Activated CD4-positive, alpha-beta memory T cell treated with anti-CD3 and anti-CD28 coated beads, Interleukin-2, amount 10 ng/mL, durations not matched to agents 7 days and 5 days (primary cell): ENCODE measurements around the gene POPDC3. TPM values are rescaled to one million over a fixed set of nuclear protein-coding genes. Genes with fewer than 3 reads are reported as not detected.
"Not testable (repeated sequence)": the region's sequence is repeated elsewhere in the genome, so short reads cannot be mapped to it uniquely, and the experiment has no call there.

Experiments
- CTCF ChIA-PET: fragments of 350-600 bp; sonication (Branson Sonifier 250); formaldehyde crosslinking; loops from one replicate; lab custom pipeline; 2021; ENCODE audit warnings: antibody characterized with exemption, inconsistent platforms; lab: Charles Lee
- POLR2A ChIA-PET: fragments of 350-600 bp; sonication (Branson Sonifier 250); formaldehyde crosslinking; loops from one replicate; lab custom pipeline; 2021; ENCODE audit warnings: antibody characterized with exemption; lab: Charles Lee
- DNase-seq: peaks from one replicate; pipeline ENCODE4 v3.0.0-alpha.2; 2020
- H3K27ac Mint-ChIP-seq: one replicate; pipeline ENCODE4 v1.8.0; 2021; ENCODE audit warnings: mild to moderate bottlenecking, mixed read lengths
- H3K27me3 Mint-ChIP-seq: one replicate; pipeline ENCODE4 v1.8.0; 2021; ENCODE audit warnings: mixed read lengths
- H3K36me3 Mint-ChIP-seq: one replicate; pipeline ENCODE4 v1.8.0; 2021; ENCODE audit warnings: low read depth, mixed read lengths
- H3K4me1 Mint-ChIP-seq: one replicate; pipeline ENCODE4 v1.8.0; 2021; ENCODE audit warnings: mixed read lengths
- H3K4me3 Mint-ChIP-seq: one replicate; pipeline ENCODE4 v1.8.0; 2021; ENCODE audit warnings: mild to moderate bottlenecking, mixed read lengths
- H3K9me3 Mint-ChIP-seq: one replicate; pipeline ENCODE4 v1.8.0; 2021; ENCODE audit warnings: mixed read lengths
- total RNA-seq, 2 experiments: library from RNA; stranded (reverse); gene quantifications; one replicate each; pipeline ENCODE4 v1.2.3, GENCODE V29; 2021

The POPDC3 gene, protein sequence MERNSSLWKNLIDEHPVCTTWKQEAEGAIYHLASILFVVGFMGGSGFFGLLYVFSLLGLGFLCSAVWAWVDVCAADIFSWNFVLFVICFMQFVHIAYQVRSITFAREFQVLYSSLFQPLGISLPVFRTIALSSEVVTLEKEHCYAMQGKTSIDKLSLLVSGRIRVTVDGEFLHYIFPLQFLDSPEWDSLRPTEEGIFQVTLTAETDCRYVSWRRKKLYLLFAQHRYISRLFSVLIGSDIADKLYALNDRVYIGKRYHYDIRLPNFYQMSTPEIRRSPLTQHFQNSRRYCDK
- total RNA-seq, result not detected

DNA sequence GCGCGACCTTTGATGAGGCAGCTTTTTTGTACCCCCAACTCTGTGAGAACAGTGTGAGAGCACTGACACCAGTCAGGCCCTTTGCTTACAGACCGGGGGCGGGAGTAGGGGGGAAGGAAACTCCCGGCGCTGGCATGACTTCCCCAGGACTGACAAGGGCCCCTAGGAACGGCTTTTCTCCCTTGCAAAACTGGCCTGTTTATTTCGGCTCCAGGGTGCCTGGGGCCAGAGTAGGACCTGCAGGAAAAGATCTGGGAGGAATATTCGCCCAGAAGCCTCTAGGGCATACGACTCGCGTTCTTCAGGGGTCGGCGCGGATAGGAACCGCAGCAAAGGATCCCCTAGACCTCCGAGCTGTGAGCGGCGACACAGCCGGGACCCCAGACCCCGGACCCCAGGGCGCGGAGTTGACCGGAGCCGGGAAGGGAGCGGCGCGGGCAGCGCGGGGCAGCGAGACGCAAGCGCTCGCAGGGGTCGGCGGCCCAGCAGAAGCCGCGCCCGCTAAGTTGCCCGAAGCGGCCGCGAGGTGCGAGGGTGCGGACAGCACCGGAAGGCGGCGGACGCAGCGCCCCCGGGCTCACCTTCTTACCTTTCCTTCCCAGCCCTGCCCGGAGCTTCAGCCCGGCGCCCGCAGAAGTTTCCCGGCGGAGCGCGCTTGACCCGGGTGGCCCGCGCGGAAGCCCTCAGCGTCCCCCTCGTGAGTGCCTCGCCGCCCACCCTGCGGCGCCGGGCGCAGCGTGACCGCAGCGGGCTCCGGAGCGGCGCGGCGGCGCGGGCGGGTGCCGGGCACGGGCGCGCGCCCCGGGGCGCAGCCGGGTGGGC is at the start of gene POPDC3:
POPDC3 (minus strand) TSS at position 771 of the 822 bp plus-strand sequence. CDS start 18,105 bp downstream, outside the sequence.
- ChIA-PET POLR2A (no interaction called here), CTCF (no interaction called here)
- peak within 1 kb of the TSS; percentile 21 for H3K4me3 Mint-ChIP-seq
- DNase-seq, result no peak
- H3K27me3 Mint-ChIP-seq, result peaks cover 60% of the 10 kb centered on the region
- no peaks in the 10 kb centered on the region for H3K9me3 Mint-ChIP-seq
- H3K4me1 Mint-ChIP-seq, result peaks cover 6% of the 10 kb centered on the region
- H3K27ac Mint-ChIP-seq, result no peak within 1 kb of the TSS
- no peaks in the 10 kb centered on the region for H3K36me3 Mint-ChIP-seq

- no peak for DNase-seq
- ChIA-PET POLR2A (no interaction called here), CTCF (no interaction called here)
- no peak overlapping the region for H3K27ac Mint-ChIP-seq
- no peak overlapping the region for H3K4me3 Mint-ChIP-seq
- H3K27me3 Mint-ChIP-seq, result peaks cover 33% of the 10 kb centered on the region
- H3K9me3 Mint-ChIP-seq, result no peaks in the 10 kb centered on the region
- no peaks in the 10 kb centered on the region for H3K36me3 Mint-ChIP-seq
- peaks cover 4% of the 10 kb centered on the region for H3K4me1 Mint-ChIP-seq
Observed at GRCh38 chr6:105227295-105227767, 47.5 kb upstream of the POPDC3 start.

DNA sequence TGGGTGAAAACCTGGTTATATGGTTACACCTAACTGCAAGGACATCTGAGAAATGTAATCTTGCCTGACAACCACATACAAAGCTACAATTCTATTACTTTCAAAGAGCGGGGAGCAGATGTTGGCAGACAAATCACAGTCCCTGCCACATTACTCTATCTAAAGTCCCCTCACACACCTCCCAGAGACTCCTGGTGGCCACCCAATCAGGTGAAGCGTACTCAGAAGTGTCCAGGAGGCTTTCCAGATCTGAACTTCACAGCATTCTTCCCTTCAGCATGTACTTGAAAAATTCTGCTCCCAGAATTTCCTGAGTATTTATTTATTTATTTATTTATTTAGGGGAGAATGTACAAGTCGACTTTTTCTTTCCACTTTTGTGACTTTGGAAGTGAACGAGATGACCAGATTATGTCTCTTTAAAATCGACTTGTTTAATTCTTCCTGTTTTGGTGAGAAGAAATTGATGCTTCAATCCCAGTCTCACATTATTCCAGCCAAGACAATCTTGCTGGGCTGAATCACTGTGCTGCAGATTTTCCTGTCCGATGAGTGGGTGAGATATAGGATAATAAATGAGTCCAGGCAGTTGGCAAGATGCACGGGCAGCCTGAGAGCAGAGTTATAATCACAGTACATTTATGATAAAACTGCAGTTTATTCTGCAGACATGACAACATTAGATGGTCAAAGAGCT is 46.9 kb upstream of the POPDC3 start:
- no peaks in the 10 kb centered on the region for H3K9me3 Mint-ChIP-seq
- DNase-seq, result no peak
- POLR2A ChIA-PET, result no interaction called here
- H3K4me1 Mint-ChIP-seq, result peaks cover 4% of the 10 kb centered on the region
- H3K27ac Mint-ChIP-seq, result no peak overlapping the region
- peaks cover 32% of the 10 kb centered on the region for H3K27me3 Mint-ChIP-seq
- no peak overlapping the region for H3K4me3 Mint-ChIP-seq
- H3K36me3 Mint-ChIP-seq, result no peaks in the 10 kb centered on the region
- CTCF ChIA-PET, result no interaction called here

GRCh38 chr6:105223242-105223641 is 43.4 kb upstream of the POPDC3 start:
- Mint-ChIP-seq H3K4me1 (no peaks in the 10 kb centered on the region), H3K4me3 (no peak overlapping the region), H3K9me3 (no peaks in the 10 kb centered on the region), H3K27me3 (peaks cover 15% of the 10 kb centered on the region), H3K36me3 (no peaks in the 10 kb centered on the region), H3K27ac (no peak overlapping the region)
- no peak for DNase-seq
- ChIA-PET POLR2A (no interaction called here), CTCF (interaction anchor here (1.4 kb wide), 1 partner anchor 37 kb away, joined by 3 read pairs; no protein-coding TSS in a partner anchor)

GRCh38 chr6:105221219-105221618 is 41.4 kb upstream of the POPDC3 start:
- DNase-seq, H3K36me3 Mint-ChIP-seq, H3K27ac Mint-ChIP-seq, CTCF ChIA-PET, H3K4me3 Mint-ChIP-seq, POLR2A ChIA-PET, H3K4me1 Mint-ChIP-seq, H3K9me3 Mint-ChIP-seq: not testable (repeated sequence)
- peaks cover 20% of the 10 kb centered on the region for H3K27me3 Mint-ChIP-seq

- H3K27ac Mint-ChIP-seq, result no peak overlapping the region
- H3K27me3 Mint-ChIP-seq, result peaks cover 20% of the 10 kb centered on the region
- POLR2A ChIA-PET, result no interaction called here
- H3K9me3 Mint-ChIP-seq, result no peaks in the 10 kb centered on the region
- CTCF ChIA-PET, result no interaction called here
- no peak for DNase-seq
- H3K4me1 Mint-ChIP-seq, result no peaks in the 10 kb centered on the region
- H3K4me3 Mint-ChIP-seq, result no peak overlapping the region
- H3K36me3 Mint-ChIP-seq, result no peaks in the 10 kb centered on the region
Observed at GRCh38 chr6:105220186-105220585, 40.4 kb upstream of the POPDC3 start.

DNA sequence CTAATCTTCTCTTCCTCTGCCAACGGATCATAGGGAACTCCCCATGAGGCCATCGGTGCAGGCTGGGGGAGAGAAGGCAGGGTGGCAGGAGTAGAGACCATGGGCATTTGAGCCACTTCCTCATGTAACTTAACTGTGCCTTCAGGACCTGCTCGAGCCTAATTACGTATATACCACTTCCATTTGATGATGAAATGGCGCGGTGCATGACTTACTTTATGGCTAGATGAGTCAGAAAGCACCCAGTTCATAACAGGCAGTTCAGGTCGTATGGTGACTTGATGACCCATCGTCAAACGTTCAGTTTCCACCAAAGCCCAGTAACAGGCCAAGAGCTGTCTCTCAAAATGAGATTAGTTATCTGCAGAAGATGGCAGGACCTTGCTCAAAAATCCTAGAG is 39.4 kb upstream of the POPDC3 start:
- H3K9me3 Mint-ChIP-seq, DNase-seq, CTCF ChIA-PET, H3K27ac Mint-ChIP-seq, H3K4me3 Mint-ChIP-seq, POLR2A ChIA-PET, H3K4me1 Mint-ChIP-seq, H3K36me3 Mint-ChIP-seq: not testable (repeated sequence)
- H3K27me3 Mint-ChIP-seq, result peaks cover 23% of the 10 kb centered on the region

- H3K27ac Mint-ChIP-seq, result no peak overlapping the region
- CTCF ChIA-PET, result no interaction called here
- H3K4me3 Mint-ChIP-seq, result no peak overlapping the region
- peaks cover 14% of the 10 kb centered on the region for H3K27me3 Mint-ChIP-seq
- POLR2A ChIA-PET, result no interaction called here
- H3K36me3 Mint-ChIP-seq, result no peaks in the 10 kb centered on the region
- DNase-seq, result no peak
- peaks cover 20% of the 10 kb centered on the region for H3K4me1 Mint-ChIP-seq
- H3K9me3 Mint-ChIP-seq, result no peaks in the 10 kb centered on the region
Observed at GRCh38 chr6:105215506-105215905, 35.7 kb upstream of the POPDC3 start.

DNA sequence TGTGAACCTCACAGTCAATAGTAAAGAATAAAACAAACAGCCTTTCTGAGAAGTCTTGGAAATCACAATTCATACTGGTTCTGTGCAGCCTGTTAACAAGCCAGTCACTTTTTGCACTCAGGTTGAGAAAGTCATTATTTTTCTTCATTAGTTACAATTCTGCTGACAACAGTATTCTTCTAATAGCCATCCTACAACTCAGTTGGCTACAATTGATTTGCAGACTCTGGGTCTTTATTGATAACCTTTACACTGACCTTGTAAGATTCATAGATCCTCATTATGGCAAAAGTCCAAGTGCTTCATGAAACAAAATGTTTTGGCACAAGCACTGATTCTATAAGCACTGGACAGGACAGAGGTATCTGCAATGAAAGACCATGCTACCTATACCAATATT is 34.9 kb upstream of the POPDC3 start:
- peaks cover 20% of the 10 kb centered on the region for H3K4me1 Mint-ChIP-seq
- peaks cover 14% of the 10 kb centered on the region for H3K27me3 Mint-ChIP-seq
- H3K36me3 Mint-ChIP-seq, result no peaks in the 10 kb centered on the region
- no peak for DNase-seq
- CTCF ChIA-PET, result no interaction called here
- H3K4me3 Mint-ChIP-seq, result no peak overlapping the region
- no peak overlapping the region for H3K27ac Mint-ChIP-seq
- POLR2A ChIA-PET, result no interaction called here
- H3K9me3 Mint-ChIP-seq, result no peaks in the 10 kb centered on the region

GRCh38 chr6:105213272-105213671 is 33.5 kb upstream of the POPDC3 start:
- Mint-ChIP-seq H3K27ac (no peak overlapping the region), H3K4me1 (peaks cover 20% of the 10 kb centered on the region), H3K9me3 (no peaks in the 10 kb centered on the region), H3K4me3 (no peak overlapping the region), H3K36me3 (no peaks in the 10 kb centered on the region), H3K27me3 (peaks cover 17% of the 10 kb centered on the region)
- no peak for DNase-seq
- ChIA-PET CTCF (no interaction called here), POLR2A (no interaction called here)

DNA sequence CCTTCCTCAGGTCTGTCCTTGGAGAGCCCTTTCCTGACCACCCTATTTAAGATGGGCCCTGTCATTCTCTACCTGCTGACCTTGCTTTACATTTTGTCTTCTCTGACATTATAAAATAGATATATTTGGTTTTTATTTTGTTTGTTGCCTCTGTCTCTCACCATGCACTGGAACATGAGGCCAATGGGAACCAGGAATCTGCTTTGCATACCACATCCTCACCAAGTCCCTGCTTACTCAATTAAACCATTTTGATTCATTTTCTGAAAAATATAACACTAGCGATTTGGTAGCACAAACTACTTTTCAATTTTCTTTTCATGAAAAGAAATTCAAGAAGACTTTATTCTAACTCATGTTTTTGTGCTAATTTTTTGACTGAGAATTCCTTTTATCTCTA is 32.8 kb upstream of the POPDC3 start:
- CTCF ChIA-PET, result no interaction called here
- H3K4me3 Mint-ChIP-seq, result no peak overlapping the region
- POLR2A ChIA-PET, result no interaction called here
- no peaks in the 10 kb centered on the region for H3K9me3 Mint-ChIP-seq
- H3K36me3 Mint-ChIP-seq, result no peaks in the 10 kb centered on the region
- DNase-seq, result no peak
- peaks cover 17% of the 10 kb centered on the region for H3K27me3 Mint-ChIP-seq
- H3K27ac Mint-ChIP-seq, result peak overlapping the region; percentile 68
- peaks cover 20% of the 10 kb centered on the region for H3K4me1 Mint-ChIP-seq

DNA sequence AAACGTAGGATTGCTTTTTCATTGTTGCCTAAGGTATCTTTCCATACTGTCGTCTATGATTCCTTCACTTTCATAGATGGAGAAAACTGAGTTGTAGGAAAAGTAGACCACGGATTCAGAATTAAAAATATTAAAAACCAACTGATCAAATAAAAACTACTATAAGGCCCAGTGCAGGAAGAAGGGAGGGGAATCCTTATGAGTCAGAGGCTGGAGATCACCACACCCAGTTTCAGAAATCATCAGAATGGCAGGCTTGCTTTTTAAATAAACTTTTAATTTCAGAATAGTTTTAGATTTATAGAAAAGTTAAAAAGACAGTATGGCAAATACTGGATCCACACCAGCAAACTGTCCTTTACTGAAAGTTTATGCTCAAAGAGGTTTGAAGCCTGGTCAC is 32.0 kb upstream of the POPDC3 start:
- peak overlapping the region; percentile 46 for H3K27ac Mint-ChIP-seq
- no peaks in the 10 kb centered on the region for H3K36me3 Mint-ChIP-seq
- CTCF ChIA-PET, result no interaction called here
- no peaks in the 10 kb centered on the region for H3K9me3 Mint-ChIP-seq
- peaks cover 20% of the 10 kb centered on the region for H3K4me1 Mint-ChIP-seq
- POLR2A ChIA-PET, result no interaction called here
- H3K4me3 Mint-ChIP-seq, result no peak overlapping the region
- H3K27me3 Mint-ChIP-seq, result peaks cover 16% of the 10 kb centered on the region
- no peak for DNase-seq

DNA sequence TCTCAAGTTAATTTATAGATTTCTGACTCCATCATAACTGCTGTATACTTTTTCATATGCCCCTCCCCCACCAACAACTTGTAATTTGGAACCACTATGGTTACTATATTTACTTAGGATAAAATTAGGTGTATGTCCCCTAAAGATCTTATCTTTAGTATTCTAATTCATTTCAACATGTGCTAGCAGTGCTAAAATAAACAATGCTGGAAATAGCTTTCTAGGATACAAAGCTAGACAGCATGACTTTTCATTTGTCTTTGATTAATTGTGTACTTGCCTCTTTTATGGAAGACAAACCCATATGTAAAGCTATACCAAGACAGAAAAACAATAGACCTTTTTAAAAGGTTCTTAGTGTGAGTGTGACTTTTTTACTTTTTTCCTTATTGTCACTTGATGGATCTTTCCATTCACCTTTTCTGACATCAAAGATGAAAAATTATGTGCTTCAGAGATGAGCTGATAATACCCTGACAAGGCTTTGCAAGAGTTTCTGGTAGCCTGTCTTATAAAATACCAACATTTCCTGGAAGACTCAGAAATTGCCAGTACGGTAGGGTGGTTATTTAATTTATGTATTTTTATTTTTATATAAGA is 31.2 kb upstream of the POPDC3 start:
- DNase-seq, result no peak
- Mint-ChIP-seq H3K36me3 (no peaks in the 10 kb centered on the region), H3K4me3 (no peak overlapping the region), H3K4me1 (peaks cover 20% of the 10 kb centered on the region), H3K9me3 (no peaks in the 10 kb centered on the region), H3K27me3 (peaks cover 14% of the 10 kb centered on the region), H3K27ac (no peak overlapping the region)
- POLR2A ChIA-PET, result no interaction called here
- CTCF ChIA-PET, result interaction anchor here (0.9 kb wide), 2 partner anchors 38 to 192 kb away, joined by 3 to 4 read pairs; partner anchors contain the start of gene PREP
